NCI-H1092 (cell line): Measurements from ENCODE around the gene POPDC3.

ENCODE experiments used
- DNase-seq: peaks from one replicate; lab custom pipeline; 2025; lab: John Stamatoyannopoulos, UW

POPDC3 gene

DNA sequence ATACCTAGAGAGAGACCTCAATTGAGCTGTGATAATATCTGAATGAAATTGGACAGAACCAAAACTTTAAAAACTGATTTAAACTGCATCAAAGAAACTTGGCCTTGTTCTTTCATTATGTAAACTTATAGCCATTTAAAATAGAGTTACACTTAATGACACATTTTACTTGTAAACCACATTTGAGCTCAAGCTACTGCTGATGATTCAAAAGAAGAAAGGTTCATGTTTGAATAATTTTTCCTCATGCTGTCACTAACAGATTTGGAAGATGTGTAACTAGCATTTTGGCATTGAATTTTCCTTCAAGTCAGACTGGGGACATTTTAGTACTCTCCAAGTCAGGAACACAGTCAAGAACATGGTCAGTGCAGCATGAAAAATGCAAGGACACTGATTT lies 26.9 kb downstream of the POPDC3 start:
- no peak for DNase-seq

DNA sequence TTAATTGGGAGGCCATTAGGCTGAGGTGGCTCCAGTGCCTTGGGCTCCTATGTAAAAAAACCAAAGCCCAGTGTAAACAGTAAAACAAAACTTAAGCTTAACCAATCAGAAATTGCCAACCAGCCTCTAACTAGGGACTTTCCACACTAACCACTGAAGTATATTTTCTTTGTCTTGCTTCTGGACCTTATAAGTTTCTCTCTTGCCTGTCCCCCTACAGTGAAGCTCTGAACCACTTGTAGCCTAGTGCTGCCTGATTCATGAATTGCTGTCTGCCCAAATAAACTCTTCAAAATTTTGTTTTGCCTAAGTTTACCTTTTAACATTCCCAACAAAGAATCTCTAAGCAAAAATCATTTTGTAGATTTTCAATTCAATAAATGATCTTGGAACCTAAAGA lies 28.2 kb downstream of the POPDC3 start:
- DNase-seq: no peak

DNA sequence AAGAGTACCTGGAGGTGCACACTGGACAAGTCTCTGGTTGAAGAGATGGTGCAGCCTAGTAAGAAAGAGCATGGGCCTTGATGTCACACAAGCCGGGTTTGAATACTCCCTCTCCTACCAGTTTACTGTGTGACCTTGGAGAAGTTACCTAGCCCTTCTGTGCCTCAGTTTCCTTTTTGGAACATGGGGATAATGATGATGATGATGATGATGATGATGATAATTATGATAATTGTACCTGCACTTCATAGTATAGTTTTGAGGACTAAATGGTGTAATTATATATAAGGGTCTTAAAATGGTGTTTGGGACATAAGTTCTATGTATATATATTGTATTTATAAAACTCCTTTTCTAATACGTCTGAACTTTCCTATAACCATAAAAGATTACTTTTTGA lies 41.7 kb downstream of the POPDC3 start:
- DNase-seq: no peak

DNA sequence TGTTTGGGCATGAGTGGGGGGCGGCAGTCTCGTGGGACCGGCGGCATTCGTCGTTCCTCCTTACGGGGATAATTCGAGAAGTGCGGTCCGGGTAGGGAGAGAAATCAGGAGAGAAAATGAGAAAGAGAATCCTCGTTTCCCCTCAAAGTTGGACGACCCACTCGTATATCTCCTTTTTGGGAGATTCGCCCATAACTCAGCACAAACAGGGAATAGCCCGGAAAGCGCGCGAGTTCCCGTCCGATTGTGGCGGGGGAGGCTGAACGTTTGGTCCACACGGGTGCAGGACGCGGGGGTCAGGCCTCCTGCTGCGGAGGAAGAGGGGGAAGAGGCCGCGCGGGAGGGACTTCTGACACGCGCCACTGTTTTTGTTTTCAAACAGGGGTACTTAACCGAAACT lies 42.4 kb downstream of the POPDC3 start:
- no peak for DNase-seq

DNA sequence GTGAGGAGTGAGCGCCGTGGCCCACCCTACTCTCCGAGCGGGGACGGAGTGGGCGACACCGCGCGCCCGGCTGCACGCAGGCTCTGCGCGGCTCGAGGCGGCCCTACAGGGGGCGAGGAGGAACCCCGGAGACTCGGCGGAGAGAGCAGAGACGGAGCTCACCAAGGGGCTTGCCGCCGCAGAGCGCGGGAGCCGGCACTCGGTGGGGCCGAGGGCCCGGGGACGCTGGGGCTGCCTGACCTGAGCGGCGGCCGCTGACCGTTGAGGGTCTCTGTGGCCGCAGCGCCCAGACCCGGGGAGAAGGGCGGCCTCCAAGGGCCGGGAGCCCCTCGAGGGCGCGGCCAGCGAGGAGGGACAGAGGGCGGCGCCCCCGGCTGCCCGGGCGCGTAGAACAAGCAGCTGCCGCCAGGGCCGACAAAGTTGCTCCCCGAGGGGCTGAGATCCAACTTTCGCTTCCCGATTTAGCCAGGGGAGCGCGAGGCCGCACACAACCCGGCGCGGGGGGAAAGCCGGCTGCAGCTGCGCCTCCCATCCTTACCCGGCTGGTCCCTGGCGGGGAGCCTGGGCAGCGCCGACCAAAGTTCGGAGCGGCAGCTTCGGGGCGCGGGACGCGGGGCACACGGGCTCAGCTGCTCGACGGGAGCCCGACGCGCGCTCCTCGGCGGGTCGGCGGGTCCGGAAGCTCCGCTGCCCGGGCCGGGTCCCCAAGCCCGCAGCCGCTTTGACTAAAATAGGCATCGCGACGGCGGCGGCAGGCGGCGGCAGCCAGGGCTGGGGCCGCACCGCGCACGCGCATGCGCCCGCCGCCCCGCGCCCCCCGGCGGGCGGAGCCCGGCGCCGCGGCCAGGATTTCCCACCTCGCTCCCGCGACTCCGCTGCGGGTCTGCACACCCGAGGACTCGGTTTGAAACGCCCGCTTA lies 43.1 kb downstream of the POPDC3 start:
- DNase-seq: no peak

DNA sequence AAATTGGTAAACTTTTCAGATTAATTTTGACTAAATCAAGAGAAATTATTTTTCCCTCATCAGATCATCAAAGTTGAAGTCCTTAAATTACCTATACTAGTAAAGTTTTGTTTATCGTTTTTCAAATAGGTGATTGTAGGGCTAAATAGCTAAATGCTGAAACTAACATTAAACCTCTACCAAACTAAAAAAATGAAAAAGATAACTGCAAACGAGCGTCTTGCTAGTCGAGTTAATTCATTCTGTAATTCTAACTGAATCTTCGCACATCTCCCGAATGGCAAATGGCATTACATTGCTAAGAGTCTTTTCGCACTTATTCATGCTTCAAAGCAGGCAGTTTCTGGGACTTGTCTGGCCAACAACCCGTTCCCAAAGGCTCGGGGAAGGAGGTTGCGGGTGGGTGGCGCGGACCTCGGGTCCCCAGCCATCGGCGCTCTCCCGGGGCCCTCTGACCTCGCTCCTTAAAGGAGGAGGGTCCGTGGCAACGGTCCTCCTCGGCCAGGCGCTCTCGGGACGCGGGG lies 43.8 kb downstream of the POPDC3 start:
- DNase-seq: no peak

DNA sequence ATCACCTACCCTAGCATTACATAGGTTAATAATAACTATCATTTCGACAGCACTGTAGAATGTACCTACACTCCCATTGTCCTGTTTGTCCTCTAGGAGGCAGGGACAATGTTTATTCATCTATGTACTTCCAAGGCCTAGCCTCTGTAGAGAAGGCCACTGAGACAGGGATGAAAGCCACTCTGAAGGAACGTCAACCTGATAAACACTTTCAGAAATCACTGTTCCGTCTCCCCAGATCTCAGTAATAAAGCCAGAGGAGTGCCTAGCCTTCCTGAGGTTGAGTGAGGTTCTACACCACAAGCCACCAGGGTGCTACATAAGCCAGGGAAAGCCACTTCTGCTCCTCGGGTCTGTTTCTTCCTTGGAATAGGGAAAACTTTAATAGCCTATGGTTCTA lies 44.8 kb downstream of the POPDC3 start:
- no peak for DNase-seq

DNA sequence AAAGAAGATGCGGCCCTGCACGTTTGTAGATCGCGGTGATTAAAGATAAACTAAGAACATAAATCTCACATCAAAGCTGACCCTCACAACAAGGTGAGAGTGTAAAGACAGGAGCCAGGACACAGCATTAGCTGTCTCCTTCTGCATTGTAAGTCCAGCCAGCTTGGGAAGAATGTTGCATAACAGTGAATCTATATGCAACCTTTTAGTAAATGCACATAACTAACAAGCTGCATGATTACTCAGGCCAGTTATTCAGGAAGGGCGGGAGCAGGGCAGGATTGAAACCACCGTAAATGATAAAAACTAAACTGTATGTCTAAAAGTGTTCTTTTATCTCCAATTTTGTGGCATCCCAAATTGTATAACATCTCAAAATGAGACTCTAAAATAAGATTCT lies 57.1 kb downstream of the POPDC3 start:
- no peak for DNase-seq

DNA sequence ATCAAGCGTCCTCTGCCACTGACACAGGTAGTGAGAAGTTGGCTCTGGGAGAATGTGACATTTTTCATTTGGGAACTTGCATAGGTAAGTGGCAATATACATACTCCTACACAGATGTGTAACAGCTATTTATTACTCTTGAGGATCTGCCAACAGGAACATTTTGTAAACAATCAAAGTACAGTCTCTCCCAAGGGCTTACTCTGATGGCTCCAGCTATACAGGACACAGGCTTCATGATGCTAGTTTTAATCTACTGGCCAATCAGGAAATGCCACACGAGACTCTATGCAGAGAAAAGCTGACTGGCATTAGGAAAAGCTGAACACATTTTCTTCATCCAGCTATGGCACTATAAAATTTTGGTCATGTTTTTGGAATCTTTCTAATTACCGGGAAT lies 57.8 kb downstream of the POPDC3 start:
- no peak for DNase-seq

DNA sequence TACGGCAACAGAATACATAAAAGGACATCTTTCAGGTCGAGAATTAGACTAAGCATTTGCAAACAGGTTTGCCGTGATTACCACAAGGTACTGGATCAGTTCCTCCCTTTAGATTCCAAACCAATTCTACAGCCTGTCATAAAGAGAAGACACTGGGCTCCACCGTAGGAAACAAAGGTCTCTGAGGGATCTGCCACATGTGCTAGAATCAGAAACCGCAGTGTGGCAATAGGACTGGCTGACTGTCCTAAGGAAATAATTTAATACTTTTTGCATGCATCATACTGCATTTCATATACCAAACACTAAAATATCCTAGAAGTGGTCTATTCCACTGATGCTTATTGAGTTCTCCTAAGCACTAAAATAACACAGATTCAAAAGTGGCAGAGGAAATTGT lies 59.2 kb downstream of the POPDC3 start:
- DNase-seq: no peak

DNA sequence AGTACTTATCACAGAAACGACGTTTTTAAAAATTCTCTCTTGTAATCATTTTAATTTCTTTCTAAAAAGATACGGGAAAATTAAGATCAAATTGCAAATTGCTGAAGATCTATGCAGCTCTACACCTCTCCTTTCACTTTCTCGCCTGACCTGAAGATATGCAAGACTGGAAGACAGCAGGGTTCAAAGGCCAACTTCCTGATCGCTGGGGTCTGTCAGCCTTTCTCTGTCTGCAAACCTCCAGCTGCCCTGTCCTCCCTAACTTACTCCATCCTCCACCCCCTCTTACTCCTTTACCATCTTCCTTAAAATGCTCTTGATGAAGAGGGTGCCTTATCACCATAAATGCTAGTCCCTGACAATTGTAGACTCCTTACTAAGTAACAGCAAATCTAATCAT lies 63.7 kb downstream of the POPDC3 start:
- DNase-seq: no peak

DNA sequence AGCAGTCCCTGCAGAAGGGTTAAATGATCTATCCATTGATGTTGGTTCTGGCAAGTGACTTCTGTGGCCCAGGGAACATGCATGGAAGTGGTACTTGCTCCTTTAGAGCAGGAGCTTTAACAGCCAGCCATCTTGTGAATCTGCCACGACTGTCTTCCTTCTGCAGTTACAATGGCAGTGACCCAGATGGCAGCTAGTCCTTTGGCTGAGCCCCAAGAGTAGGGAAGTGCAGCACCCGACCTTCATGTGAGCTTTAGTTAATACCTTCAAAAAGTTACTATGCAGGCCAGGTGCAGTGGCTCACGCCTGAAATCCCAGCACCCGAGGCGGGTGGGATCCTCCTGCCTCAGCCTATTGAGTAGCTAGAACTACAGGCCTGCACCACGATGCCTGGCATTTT lies 66.4 kb downstream of the POPDC3 start:
- DNase-seq: no peak

DNA sequence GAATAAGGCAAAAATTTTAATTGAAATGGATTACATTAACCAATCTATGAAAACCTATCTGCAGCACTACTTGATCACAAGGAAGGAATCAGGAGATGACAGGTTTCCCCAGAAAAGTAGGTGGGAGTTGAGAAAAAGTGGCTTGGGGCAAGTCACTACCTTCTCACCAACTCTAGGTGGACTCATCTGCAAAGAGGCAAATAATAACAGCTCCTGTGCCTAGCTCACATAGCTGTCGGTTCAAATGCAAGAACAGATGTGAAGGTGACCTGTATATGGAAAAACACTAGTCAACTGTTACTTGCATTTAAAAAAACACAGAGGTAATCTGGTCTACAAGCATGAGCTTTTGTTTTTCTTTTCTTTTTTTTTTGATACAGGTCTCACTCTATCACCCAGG lies 67.2 kb downstream of the POPDC3 start:
- DNase-seq: no peak

DNA sequence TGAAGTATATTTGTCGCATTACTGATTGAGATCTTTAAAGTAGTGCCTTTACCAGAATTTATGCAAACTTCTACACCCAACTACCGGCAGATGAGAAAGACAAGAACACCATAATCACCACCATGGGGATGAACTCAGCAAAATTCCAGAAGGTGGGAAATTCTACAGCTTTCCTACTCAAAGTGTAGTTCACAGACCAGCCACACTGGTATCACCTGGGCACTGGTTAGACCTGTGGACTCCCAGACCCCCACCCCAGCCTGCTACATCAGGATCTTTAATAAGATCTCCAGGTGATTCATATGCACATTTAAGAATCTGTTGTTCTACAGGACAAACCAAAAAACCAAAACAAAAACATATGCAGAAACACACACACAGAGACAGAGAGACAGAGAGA lies 67.9 kb downstream of the POPDC3 start:
- DNase-seq: no peak

DNA sequence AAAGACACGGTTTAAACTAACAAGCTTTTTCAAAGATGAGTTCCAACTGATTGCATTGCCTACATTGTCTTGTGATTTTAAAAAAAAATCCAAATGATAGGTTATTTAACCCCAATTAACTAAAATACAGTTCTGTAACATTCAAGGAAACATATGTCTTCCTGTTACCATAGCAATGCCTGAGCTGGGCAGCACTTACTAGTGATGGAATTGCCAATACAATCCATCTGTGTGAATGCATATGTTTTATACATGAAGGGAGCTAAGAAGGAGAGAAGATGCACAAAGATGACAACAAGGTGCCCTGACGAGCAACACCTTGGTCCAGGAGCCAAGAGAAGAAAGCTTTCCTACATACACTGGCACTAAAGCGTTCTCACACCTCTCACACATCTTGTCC lies 68.7 kb downstream of the POPDC3 start:
- no peak for DNase-seq

DNA sequence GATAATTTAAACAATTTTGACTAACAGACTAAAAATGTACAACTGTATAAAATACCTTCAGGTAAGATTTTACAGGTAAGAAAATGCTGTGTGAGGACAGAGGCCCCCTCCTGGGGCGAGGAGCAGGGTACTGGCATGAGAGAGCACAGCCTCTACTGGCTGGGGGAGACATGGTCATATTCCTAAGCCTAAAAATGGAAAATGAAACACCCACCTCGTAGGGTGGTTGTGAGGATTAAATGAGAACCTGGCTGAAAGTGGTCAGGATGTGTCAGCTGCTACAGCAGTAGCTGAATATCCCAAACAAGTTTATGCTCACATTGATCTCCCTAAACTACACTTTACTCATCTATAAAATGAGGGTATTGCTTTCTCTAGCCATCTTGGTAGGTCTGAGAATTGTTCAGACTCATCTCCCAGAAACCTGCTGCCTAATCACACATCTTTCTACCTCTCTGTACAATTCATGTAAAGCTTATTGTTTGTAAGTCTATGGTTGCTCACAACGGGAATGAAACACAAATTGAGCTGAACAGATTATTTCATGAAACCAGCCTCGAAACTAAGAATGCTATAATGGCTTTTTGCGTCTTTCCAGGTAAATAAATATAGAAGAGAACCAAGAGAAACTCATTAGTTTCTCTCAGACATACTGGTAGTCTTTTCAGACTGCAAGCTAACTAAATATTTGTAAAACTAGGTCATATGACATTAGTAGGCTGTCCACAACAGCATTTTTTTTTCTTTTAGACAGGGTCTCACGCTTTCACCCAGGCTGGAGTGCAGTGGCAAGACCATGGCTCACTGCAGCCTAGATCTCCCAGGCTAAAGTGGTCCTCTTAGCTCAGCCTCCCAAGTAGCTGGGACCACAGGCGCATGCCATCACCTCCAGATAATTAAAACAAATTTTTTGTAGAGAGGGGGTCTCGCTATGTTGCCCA lies 69.6 kb downstream of the POPDC3 start:
- no peak for DNase-seq

DNA sequence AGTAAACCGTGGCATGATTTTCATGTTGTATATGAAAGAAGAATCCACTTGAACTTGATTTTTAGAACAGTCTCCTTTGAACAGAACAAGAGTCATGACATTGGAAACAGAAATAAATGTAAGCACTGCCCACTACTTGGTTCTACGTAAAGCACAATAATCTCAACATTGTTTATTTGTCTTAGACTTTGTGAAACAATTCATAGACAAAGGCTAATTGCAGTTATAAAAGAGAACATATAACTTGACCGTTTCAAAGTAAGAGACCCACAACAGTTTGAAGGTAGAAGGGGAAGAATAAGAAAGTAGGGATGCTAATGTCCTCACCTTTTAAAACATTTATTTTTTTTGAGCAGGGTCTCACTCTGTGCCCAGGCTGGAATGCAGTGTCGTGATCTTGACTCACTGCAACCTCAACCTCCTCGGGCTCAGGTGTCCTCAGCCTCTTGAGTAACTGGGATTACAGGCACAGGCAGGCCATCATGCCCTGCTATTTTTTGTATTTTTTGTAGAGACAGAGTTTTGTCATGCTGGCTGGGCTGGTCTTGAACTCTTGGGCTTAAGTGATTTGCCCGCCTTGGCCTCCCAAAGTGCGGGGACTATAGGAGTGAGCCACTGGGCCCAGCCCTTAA lies 71.1 kb downstream of the POPDC3 start:
- DNase-seq: no peak
